HG03135 (cell line): Measurements from ENCODE around the gene MYOF.
"Not testable (repeated sequence)": the region's sequence is repeated elsewhere in the genome, so short reads cannot be mapped to it uniquely, and the experiment has no call there.

ENCODE experiments used
- ATAC-seq: cut with Tn5 transposase; IDR thresholded peaks from one replicate; pipeline ENCODE4 v1.9.1; 2021; ENCODE audit warnings: mild to moderate bottlenecking, moderate library complexity; ENCODE audit not compliant: unreplicated experiment

Gene MYOF

GRCh38 chr10:93356516-93356915 lies 125.6 kb downstream of the MYOF start:
- ATAC-seq, result no peak

- no peak for ATAC-seq
Observed at GRCh38 chr10:93352638-93353383, 129.3 kb downstream of the MYOF start.

- no peak for ATAC-seq
Observed at GRCh38 chr10:93346694-93347093, 135.4 kb downstream of the MYOF start.

- no peak for ATAC-seq
Observed at GRCh38 chr10:93346108-93346507, 136.0 kb downstream of the MYOF start.

- no peak for ATAC-seq
Observed at GRCh38 chr10:93344691-93345090, 137.4 kb downstream of the MYOF start.

GRCh38 chr10:93342921-93343320 lies 139.2 kb downstream of the MYOF start:
- no peak for ATAC-seq

GRCh38 chr10:93342366-93342765 lies 139.8 kb downstream of the MYOF start:
- no peak for ATAC-seq

- no peak for ATAC-seq
Observed at GRCh38 chr10:93337309-93337721, 144.8 kb downstream of the MYOF start.

GRCh38 chr10:93336678-93337077 lies 145.5 kb downstream of the MYOF start:
- no peak for ATAC-seq

GRCh38 chr10:93336110-93336509 lies 146.0 kb downstream of the MYOF start:
- ATAC-seq, result no peak

- no peak for ATAC-seq
Observed at GRCh38 chr10:93334901-93335327, 147.2 kb downstream of the MYOF start.

GRCh38 chr10:93334181-93334580 lies 148.0 kb downstream of the MYOF start:
- no peak for ATAC-seq

- ATAC-seq, result no peak
Observed at GRCh38 chr10:93333278-93333978, 148.7 kb downstream of the MYOF start.

GRCh38 chr10:93330824-93331223 lies 151.3 kb downstream of the MYOF start:
- ATAC-seq, result no peak

- no peak for ATAC-seq
Observed at GRCh38 chr10:93319896-93320295, 162.2 kb downstream of the MYOF start.

GRCh38 chr10:93319096-93319495 lies 163.0 kb downstream of the MYOF start:
- no peak for ATAC-seq

- no peak for ATAC-seq
Observed at GRCh38 chr10:93315246-93315645, 166.9 kb downstream of the MYOF start.

- not testable (repeated sequence) for ATAC-seq
Observed at GRCh38 chr10:93314656-93315055, 167.5 kb downstream of the MYOF start.

GRCh38 chr10:93313798-93314197 lies 168.3 kb downstream of the MYOF start:
- no peak for ATAC-seq

- ATAC-seq, result no peak
Observed at GRCh38 chr10:93309062-93309461, 173.1 kb downstream of the MYOF start.

- no peak for ATAC-seq
Observed at GRCh38 chr10:93305122-93305521, 177.0 kb downstream of the MYOF start.

GRCh38 chr10:93300981-93301380 lies 181.2 kb downstream of the MYOF start:
- ATAC-seq, result no peak
